T-helper 1 cell treated with Interleukin-12 subunit alpha and Interleukin-12 subunit beta and Interleukin-4 antibody, amounts not matched to agents 30 ng/mL and 1 ng/mL, for 36 hours (primary cell): Measurements from ENCODE around the gene GCG. TPM values are rescaled to one million over a fixed set of nuclear protein-coding genes. Genes with fewer than 3 reads are reported as not detected.

Experiments used
- intact Hi-C: fragments of 100-400 bp; cut with micrococcal nuclease; formaldehyde crosslinking; loops from one replicate; pipeline ENCODE4 v1.15.1; 2024
- total RNA-seq: library from RNA; stranded (reverse); gene quantifications from 2 replicates; pipeline ENCODE4 v1.2.3, GENCODE V29; 2022

GCG gene
- total RNA-seq, 1 donor from 2014 or later = not detected

DNA sequence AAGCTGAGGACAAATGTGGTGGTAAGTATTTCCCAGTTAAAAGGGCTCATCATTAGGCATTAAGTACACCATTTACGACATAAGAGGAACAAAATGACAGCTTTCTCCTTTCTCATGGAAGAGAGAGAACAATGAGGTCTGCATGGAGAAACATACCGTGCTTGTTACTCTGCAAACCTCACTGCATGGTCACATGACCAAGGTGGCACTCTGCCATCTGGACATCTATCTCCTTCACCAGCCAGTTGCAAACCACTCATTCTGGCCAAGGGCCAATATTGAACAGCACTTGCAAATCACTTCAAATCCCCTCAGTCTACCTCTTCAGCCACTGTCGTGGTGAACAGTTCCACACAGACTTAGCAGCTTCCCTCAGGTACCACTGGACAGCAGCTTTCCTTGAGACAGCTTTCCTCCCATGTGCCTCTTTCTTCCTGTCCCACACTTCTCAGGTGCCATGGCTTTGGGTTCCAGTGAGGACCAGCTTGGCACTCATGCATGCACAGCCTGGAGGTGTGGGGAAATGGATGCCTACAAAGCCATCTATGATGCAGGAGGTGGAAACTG lies 48.5 kb downstream of the GCG start:
- intact Hi-C loops = no loop called here

DNA sequence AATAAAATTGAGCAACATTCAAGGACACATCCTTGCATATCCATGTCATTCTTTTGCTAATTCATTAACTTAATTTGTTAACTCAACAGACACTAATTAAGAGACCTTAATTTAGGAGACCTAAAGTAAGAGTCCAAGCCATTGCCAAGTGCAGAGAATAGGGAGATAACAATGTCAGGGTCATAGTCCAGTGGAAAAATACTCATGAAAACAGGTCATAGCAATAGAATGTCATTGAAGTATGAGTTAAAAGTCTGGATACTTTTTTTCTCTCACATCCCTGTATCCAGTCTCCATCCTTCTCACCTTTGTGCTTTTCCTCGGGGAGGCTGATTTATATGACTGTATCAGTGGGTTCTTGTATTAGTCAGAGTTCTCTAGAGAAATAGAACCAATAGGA lies 51.5 kb downstream of the GCG start:
- intact Hi-C loops = no loop called here

- intact Hi-C loops = no loop called here
These were observed 52.2 kb downstream of the GCG start for GRCh38 chr2:162099836-162100235.

Other genes with a start within 250 kb of the GCG start
- 272 and 273 TPM in 2 replicates for gene DPP4, start 78.0 kb downstream of the GCG start, total RNA-seq
- 0.17 and 0.76 TPM in 2 replicates for gene FAP, start 91.2 kb upstream of the GCG start, total RNA-seq
- gene IFIH1, start 166.4 kb upstream of the GCG start, total RNA-seq = 90.5 and 94.0 TPM in 2 replicates
- gene GCA, start 191.9 kb upstream of the GCG start, total RNA-seq = 16.3 and 16.5 TPM in 2 replicates